Loucy (cell line): ENCODE results near the gene PPP2R5B.

Source experiments
- H2AFZ ChIP-seq: fragments of 200-600 bp; sonication (generic); 2 replicates; pipeline ENCODE4 v1.6.0; 2016; ENCODE audit warnings: antibody characterized with exemption, mild to moderate bottlenecking, low read length, moderate library complexity
- H3F3A ChIP-seq: fragments of 200-600 bp; 2 replicates; pipeline ENCODE4 v1.6.0; 2016; ENCODE audit warnings: antibody characterized with exemption, low read depth, mild to moderate bottlenecking
- H3K27me3 ChIP-seq: fragments of 200-600 bp; sonication (generic); 2 replicates; pipeline ENCODE4 v1.6.1; 2014; ENCODE audit warnings: low read length, mild to moderate bottlenecking; ENCODE audit not compliant: insufficient read depth, poor library complexity, severe bottlenecking
- H3K36me3 ChIP-seq: fragments of 200-600 bp; sonication (generic); 2 replicates; pipeline ENCODE4 v1.6.1; 2016; ENCODE audit warnings: low read length; ENCODE audit not compliant: insufficient read depth
- H3K4me1 ChIP-seq: fragments of 200-600 bp; sonication (generic); 2 replicates; pipeline ENCODE4 v1.5.1; 2014; ENCODE audit warnings: low read length, mild to moderate bottlenecking; ENCODE audit not compliant: insufficient read depth, poor library complexity, severe bottlenecking
- H3K4me2 ChIP-seq: fragments of 200-600 bp; sonication (generic); 2 replicates; pipeline ENCODE4 v1.6.0; 2014; ENCODE audit warnings: antibody characterized with exemption, low read length, low read depth, mild to moderate bottlenecking; ENCODE audit not compliant: poor library complexity, severe bottlenecking
- H3K4me3 ChIP-seq: fragments of 200-600 bp; sonication (generic); 2 replicates; pipeline ENCODE4 v1.5.1; 2014; ENCODE audit warnings: low read length, mild to moderate bottlenecking, mixed read lengths; ENCODE audit not compliant: poor library complexity, severe bottlenecking
- H3K79me2 ChIP-seq: fragments of 200-600 bp; sonication (generic); 2 replicates; pipeline ENCODE4 v1.6.1; 2014; ENCODE audit warnings: low read length; ENCODE audit not compliant: insufficient read depth
- H3K9ac ChIP-seq: fragments of 200-600 bp; sonication (generic); 2 replicates; pipeline ENCODE4 v1.6.0; 2014; ENCODE audit warnings: mild to moderate bottlenecking, low read depth, low read length, moderate library complexity; ENCODE audit not compliant: poor library complexity, severe bottlenecking
- H3K9me2 ChIP-seq: fragments of 200-600 bp; sonication (generic); replicated peaks from 2 replicates; pipeline ENCODE4 v1.6.1; 2016; ENCODE audit warnings: low read depth, low read length, mixed read lengths
- H3K9me3 ChIP-seq: fragments of 200-600 bp; sonication (generic); 2 replicates; pipeline ENCODE4 v1.6.1; 2014; ENCODE audit warnings: mild to moderate bottlenecking, antibody characterized with exemption, low read length, low read depth; ENCODE audit not compliant: insufficient read depth
- H4K20me1 ChIP-seq: fragments of 200-600 bp; sonication (generic); 2 replicates; pipeline ENCODE4 v1.6.0; 2014; ENCODE audit warnings: antibody characterized with exemption, low read length, mild to moderate bottlenecking; ENCODE audit not compliant: insufficient read depth, poor library complexity, severe bottlenecking
- CTCF ChIP-seq: fragments of 200-600 bp; sonication (generic); conservative IDR thresholded peaks from 2 replicates; pipeline ENCODE4 v1.5.1; 2014; ENCODE audit warnings: mild to moderate bottlenecking, antibody characterized with exemption, low read length
- EZH2phosphoT487 ChIP-seq: fragments of 200-600 bp; IDR thresholded peaks from 2 replicates; pipeline ENCODE4 v1.6.1; 2018; ENCODE audit warnings: antibody characterized with exemption, mild to moderate bottlenecking, moderate library complexity, borderline replicate concordance

The PPP2R5B gene

GRCh38 chr11:64926689-64927088 lies 2.2 kb downstream of the PPP2R5B start:
- no peaks in the 10 kb centered on the region for H3K36me3 ChIP-seq
- no peak overlapping the region for H3K4me2 ChIP-seq
- H3K9ac ChIP-seq = no peak overlapping the region
- H3K79me2 ChIP-seq = no peaks in the 10 kb centered on the region
- TF ChIP-seq EZH2phosphoT487 (no peak), CTCF (no peak)
- no peaks in the 10 kb centered on the region for H3K27me3 ChIP-seq
- H3F3A ChIP-seq = no peaks in the 10 kb centered on the region
- H4K20me1 ChIP-seq = no peaks in the 10 kb centered on the region
- no peaks in the 10 kb centered on the region for H3K9me2 ChIP-seq
- H3K4me3 ChIP-seq = no peak overlapping the region
- no peaks in the 10 kb centered on the region for H3K9me3 ChIP-seq
- H3K4me1 ChIP-seq = peaks cover 14% of the 10 kb centered on the region
- no peak overlapping the region for H2AFZ ChIP-seq

- TF ChIP-seq CTCF (no peak), EZH2phosphoT487 (no peak)
- Histone ChIP-seq H4K20me1 (no peaks in the 10 kb centered on the region), H3F3A (no peaks in the 10 kb centered on the region)
Measured at GRCh38 chr11:64928957-64929356, 4.5 kb downstream of the PPP2R5B start.

GRCh38 chr11:64929625-64930024 lies 5.1 kb downstream of the PPP2R5B start:
- Histone ChIP-seq H3F3A (no peaks in the 10 kb centered on the region), H2AFZ (no peak overlapping the region), H3K9me2 (no peaks in the 10 kb centered on the region), H3K4me1 (peaks cover 10% of the 10 kb centered on the region), H3K36me3 (no peaks in the 10 kb centered on the region), H3K4me3 (no peak overlapping the region), H3K9me3 (no peaks in the 10 kb centered on the region), H3K9ac (no peak overlapping the region), H3K4me2 (no peak overlapping the region), H3K79me2 (no peaks in the 10 kb centered on the region), H4K20me1 (no peaks in the 10 kb centered on the region), H3K27me3 (no peaks in the 10 kb centered on the region)
- TF ChIP-seq EZH2phosphoT487 (no peak), CTCF (no peak)

More at GRCh38 chr11:64928957-64929356, 4.5 kb downstream of the PPP2R5B start:
- Histone ChIP-seq H3K4me3 (no peak overlapping the region), H3K9ac (no peak overlapping the region), H2AFZ (no peak overlapping the region), H3K9me3 (no peaks in the 10 kb centered on the region), H3K79me2 (no peaks in the 10 kb centered on the region), H3K27me3 (no peaks in the 10 kb centered on the region), H3K4me2 (no peak overlapping the region), H3K4me1 (peaks cover 10% of the 10 kb centered on the region), H3K9me2 (no peaks in the 10 kb centered on the region), H3K36me3 (no peaks in the 10 kb centered on the region)
